ENCODE measurements around the gene BTBD6. TPM values are rescaled to one million over a fixed set of nuclear protein-coding genes. Genes with fewer than 3 reads are reported as not detected.

BTBD6 gene
- total RNA-seq, 1 donor from 2014 or later = 35.3 TPM

DNA sequence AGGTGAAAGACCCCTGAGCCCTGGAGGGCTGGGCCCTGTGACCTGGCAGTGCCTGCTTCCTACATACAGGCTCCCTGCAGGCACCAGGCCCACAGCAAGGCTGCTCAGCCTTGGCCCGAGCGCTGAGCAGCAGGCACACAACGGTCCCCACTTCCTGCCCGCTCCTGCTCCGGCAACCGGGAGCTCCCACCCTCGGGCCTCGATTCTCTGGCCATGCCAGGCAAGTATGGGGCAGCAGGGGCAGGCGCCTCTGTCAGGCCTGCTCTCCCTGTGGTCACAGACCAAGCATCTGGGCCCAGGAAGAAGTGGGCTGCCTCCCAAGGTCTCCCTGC, 36.6 kb upstream of the BTBD6 start:
- no peaks in the 10 kb centered on the region for H3K27me3 Mint-ChIP-seq (ENCODE audit: unreplicated experiment)
- H3K4me3 Mint-ChIP-seq (ENCODE audit: unreplicated experiment) = no peak overlapping the region
- no peaks in the 10 kb centered on the region for H3K9me3 Mint-ChIP-seq (ENCODE audit: unreplicated experiment)
- TF ChIP-seq, protein P1, sequence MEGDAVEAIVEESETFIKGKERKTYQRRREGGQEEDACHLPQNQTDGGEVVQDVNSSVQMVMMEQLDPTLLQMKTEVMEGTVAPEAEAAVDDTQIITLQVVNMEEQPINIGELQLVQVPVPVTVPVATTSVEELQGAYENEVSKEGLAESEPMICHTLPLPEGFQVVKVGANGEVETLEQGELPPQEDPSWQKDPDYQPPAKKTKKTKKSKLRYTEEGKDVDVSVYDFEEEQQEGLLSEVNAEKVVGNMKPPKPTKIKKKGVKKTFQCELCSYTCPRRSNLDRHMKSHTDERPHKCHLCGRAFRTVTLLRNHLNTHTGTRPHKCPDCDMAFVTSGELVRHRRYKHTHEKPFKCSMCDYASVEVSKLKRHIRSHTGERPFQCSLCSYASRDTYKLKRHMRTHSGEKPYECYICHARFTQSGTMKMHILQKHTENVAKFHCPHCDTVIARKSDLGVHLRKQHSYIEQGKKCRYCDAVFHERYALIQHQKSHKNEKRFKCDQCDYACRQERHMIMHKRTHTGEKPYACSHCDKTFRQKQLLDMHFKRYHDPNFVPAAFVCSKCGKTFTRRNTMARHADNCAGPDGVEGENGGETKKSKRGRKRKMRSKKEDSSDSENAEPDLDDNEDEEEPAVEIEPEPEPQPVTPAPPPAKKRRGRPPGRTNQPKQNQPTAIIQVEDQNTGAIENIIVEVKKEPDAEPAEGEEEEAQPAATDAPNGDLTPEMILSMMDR (IDR thresholded peaks at IDR 0.05) = no peak
- peaks cover 6% of the 10 kb centered on the region for H3K36me3 Mint-ChIP-seq (ENCODE audit: unreplicated experiment)
- H3K4me1 Mint-ChIP-seq (ENCODE audit: unreplicated experiment) = peaks cover 5% of the 10 kb centered on the region
- no peak for DNase-seq (ENCODE audit: extremely low spot score, unreplicated experiment)
- no peak overlapping the region for H3K27ac Mint-ChIP-seq (ENCODE audit: unreplicated experiment)

DNA sequence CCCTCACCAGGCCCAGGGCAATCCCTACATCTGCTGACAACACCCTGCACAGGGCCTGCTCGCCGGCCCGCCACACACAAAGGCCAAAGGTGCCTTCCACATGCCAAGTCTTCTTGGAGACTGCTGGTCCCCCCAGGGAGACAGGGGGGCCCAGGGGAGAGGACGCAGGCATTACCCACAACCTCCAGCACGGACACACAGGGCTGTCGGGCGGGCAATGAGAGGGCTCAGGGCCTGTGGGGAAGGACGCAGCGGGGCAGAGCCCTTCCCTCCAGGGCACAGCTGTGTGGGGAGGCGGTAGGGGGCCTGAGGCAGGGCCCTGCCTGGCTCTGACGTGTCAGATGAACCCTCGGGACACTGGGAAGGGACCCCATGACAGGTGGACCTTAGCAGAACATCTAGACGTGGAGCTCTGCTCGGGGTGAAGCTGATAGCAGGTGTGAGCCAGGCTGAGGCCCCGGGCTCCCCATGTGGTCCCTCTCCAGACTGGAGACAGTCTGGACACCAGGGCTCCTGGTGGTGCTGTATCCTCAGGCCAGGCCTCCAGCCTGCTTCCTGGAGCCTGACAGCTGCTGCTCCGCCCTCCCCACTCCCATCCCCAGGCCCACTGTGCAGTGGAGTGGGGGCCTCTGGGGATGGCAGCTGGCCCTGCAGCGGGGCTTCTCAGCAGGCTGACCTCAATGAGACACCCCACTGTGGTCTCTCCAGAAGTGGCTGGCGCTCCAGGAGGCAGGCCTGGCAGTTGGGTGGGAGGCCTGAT, 35.6 kb upstream of the BTBD6 start:
- Mint-ChIP-seq H3K4me1 (ENCODE audit: unreplicated experiment) (peaks cover 5% of the 10 kb centered on the region), H3K27me3 (ENCODE audit: unreplicated experiment) (no peaks in the 10 kb centered on the region), H3K27ac (ENCODE audit: unreplicated experiment) (no peak overlapping the region), H3K9me3 (ENCODE audit: unreplicated experiment) (no peaks in the 10 kb centered on the region), H3K36me3 (ENCODE audit: unreplicated experiment) (peaks cover 6% of the 10 kb centered on the region), H3K4me3 (ENCODE audit: unreplicated experiment) (no peak overlapping the region)
- TF ChIP-seq, protein P1 (IDR thresholded peaks at IDR 0.05) = no peak
- DNase-seq (ENCODE audit: extremely low spot score, unreplicated experiment) = no peak

DNA sequence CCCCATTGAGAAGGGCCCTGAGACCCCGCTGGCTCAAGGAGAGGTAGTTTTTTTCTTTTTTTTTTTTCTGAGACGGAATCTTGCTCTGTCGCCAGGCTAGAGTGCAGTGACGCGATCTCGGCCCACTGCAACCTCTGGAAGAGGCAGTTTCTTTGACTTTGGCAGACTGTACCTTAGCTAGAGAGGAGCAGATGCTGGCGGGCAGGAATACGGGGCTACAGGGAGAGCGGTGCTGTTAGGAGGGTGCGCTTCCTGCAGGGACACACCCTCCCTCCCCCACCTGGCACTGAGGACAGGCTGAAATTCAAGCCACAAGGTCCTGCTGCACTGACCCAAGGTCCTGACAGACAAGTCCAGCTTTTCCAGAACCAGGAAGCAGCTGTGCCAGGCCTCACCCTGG, 35.0 kb upstream of the BTBD6 start:
- H3K9me3 Mint-ChIP-seq (ENCODE audit: unreplicated experiment) = no peaks in the 10 kb centered on the region
- DNase-seq (ENCODE audit: extremely low spot score, unreplicated experiment) = no peak
- TF ChIP-seq, protein P1 (IDR thresholded peaks at IDR 0.05) = no peak
- peaks cover 5% of the 10 kb centered on the region for H3K4me1 Mint-ChIP-seq (ENCODE audit: unreplicated experiment)
- H3K36me3 Mint-ChIP-seq (ENCODE audit: unreplicated experiment) = peaks cover 8% of the 10 kb centered on the region
- no peak overlapping the region for H3K27ac Mint-ChIP-seq (ENCODE audit: unreplicated experiment)
- no peaks in the 10 kb centered on the region for H3K27me3 Mint-ChIP-seq (ENCODE audit: unreplicated experiment)
- no peak overlapping the region for H3K4me3 Mint-ChIP-seq (ENCODE audit: unreplicated experiment)

DNA sequence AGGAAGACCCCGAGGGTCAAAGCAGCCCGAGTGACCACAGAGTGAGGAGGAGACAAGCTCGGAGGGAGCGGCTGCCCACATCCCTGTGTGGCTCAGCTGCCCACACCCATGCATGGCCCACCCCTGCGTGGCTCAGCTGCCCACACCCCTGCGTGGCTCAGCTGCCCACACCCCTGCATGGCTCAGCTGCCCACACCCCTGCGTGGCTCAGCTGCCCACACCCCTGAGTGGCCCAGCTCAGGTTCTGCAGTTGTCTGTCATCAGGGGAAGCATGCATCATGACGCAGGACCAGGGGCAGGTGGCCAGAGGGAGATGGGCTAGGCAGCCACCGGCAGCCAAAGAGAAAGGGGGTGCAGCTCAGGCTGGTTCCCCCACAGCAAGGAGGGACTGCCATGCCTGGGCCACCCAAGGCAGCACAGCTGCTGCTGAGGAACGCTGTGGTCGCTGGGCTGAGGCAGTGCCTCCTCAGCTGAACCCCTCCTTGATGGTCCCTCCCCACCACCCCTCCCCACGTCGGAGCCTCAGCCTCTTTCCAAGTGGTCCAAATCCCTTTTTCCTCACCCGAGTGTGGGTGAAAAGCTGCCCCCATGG, 33.9 kb upstream of the BTBD6 start:
- Mint-ChIP-seq H3K4me1 (ENCODE audit: unreplicated experiment) (peaks cover 5% of the 10 kb centered on the region), H3K27me3 (ENCODE audit: unreplicated experiment) (no peaks in the 10 kb centered on the region), H3K27ac (ENCODE audit: unreplicated experiment) (no peak overlapping the region), H3K36me3 (ENCODE audit: unreplicated experiment) (peaks cover 14% of the 10 kb centered on the region), H3K9me3 (ENCODE audit: unreplicated experiment) (no peaks in the 10 kb centered on the region), H3K4me3 (ENCODE audit: unreplicated experiment) (no peak overlapping the region)
- TF ChIP-seq, protein P1 (IDR thresholded peaks at IDR 0.05) = no peak
- no peak for DNase-seq (ENCODE audit: extremely low spot score, unreplicated experiment)

DNA sequence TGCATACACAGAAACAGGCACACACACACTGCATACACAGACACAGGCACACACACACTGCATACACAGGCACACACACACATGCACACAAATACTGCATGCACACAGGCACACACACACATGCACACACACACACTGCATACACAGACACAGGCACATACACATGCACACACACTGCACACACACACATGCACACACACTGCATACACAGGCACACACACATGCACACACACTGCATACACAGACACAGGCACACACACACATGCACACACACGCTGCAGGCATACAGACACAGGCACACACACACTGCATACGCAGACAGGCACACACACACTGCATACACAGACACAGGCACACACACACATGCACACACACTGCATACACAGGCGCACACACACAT, 32.7 kb upstream of the BTBD6 start:
- Mint-ChIP-seq H3K27me3 (ENCODE audit: unreplicated experiment) (no peaks in the 10 kb centered on the region), H3K4me3 (ENCODE audit: unreplicated experiment) (no peak overlapping the region), H3K36me3 (ENCODE audit: unreplicated experiment) (peaks cover 15% of the 10 kb centered on the region), H3K4me1 (ENCODE audit: unreplicated experiment) (peaks cover 5% of the 10 kb centered on the region), H3K27ac (ENCODE audit: unreplicated experiment) (no peak overlapping the region), H3K9me3 (ENCODE audit: unreplicated experiment) (no peaks in the 10 kb centered on the region)
- no peak for DNase-seq (ENCODE audit: extremely low spot score, unreplicated experiment)
- TF ChIP-seq, protein P1 (IDR thresholded peaks at IDR 0.05) = no peak
